Stomach (tissue), 4 donors: ENCODE measurements around the gene CACNG4.

Experiments
- EP300 ChIP-seq: sonication (generic); formaldehyde crosslinking; IDR thresholded peaks from one replicate; pipeline ENCODE4 v1.6.1; 2017; ENCODE audit warnings: antibody characterized with exemption
- TF ChIP-seq, protein P1 (sequence below), 7 experiments: fragments of 450-650 bp in 4 of 7; fragments of 200-600 bp in 3 of 7; sonication (generic) in 3 of 7; IDR thresholded peaks; one replicate each; pipeline ENCODE4 v1.5.1; 2016 to 2019; ENCODE audit warnings: antibody characterized with exemption in 7 of 7, control low read depth in 2 of 7, mild to moderate bottlenecking in 1 of 7

GRCh38 chr17:66988069-66988798, 23.7 kb downstream of the CACNG4 start:
- TF ChIP-seq, protein P1, sequence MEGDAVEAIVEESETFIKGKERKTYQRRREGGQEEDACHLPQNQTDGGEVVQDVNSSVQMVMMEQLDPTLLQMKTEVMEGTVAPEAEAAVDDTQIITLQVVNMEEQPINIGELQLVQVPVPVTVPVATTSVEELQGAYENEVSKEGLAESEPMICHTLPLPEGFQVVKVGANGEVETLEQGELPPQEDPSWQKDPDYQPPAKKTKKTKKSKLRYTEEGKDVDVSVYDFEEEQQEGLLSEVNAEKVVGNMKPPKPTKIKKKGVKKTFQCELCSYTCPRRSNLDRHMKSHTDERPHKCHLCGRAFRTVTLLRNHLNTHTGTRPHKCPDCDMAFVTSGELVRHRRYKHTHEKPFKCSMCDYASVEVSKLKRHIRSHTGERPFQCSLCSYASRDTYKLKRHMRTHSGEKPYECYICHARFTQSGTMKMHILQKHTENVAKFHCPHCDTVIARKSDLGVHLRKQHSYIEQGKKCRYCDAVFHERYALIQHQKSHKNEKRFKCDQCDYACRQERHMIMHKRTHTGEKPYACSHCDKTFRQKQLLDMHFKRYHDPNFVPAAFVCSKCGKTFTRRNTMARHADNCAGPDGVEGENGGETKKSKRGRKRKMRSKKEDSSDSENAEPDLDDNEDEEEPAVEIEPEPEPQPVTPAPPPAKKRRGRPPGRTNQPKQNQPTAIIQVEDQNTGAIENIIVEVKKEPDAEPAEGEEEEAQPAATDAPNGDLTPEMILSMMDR (IDR thresholded peaks at IDR 0.05), result no peak
- no peak for TF ChIP-seq EP300
